Right lobe of liver (tissue), 6 donors: ENCODE results near the gene FGF14. TPM values are rescaled to one million over a fixed set of nuclear protein-coding genes. Genes with fewer than 3 reads are reported as not detected.

ENCODE experiments used
- ATAC-seq, 4 donors: fragments of 200-7000 bp; cut with Tn5 transposase; one replicate each; pipeline ENCODE4 v1.9.1; 2020; ENCODE audit warnings: mild to moderate bottlenecking in 4 of 4, moderate library complexity in 4 of 4
- DNase-seq, 3 donors: peaks; one replicate each; pipeline ENCODE4 v3.0.0-alpha.2; 2020
- H3K27ac ChIP-seq, 3 donors: fragments of 200-600 bp; one replicate each; pipeline ENCODE4 v1.8.0; 2022
- H3K27me3 ChIP-seq, 2 donors: fragments of 200-600 bp; one replicate each; pipeline ENCODE4 v1.8.0; 2022
- H3K36me3 ChIP-seq, 4 donors: fragments of 200-600 bp; sonication (generic) in 1 of 4; one replicate each; pipeline versions ENCODE4 v1.5.1 to v1.8.0; 2017 to 2022; ENCODE audit warnings: control low read depth in 1 of 4
- H3K4me1 ChIP-seq, 4 donors: fragments of 200-600 bp; sonication (generic) in 1 of 4; one replicate each; pipeline versions ENCODE4 v1.5.1 to v1.8.0; 2017 to 2022; ENCODE audit warnings: control low read depth in 1 of 4
- H3K4me3 ChIP-seq, 3 donors: fragments of 200-600 bp; one replicate each; pipeline ENCODE4 v1.8.0; 2022
- H3K9me3 ChIP-seq, 4 donors: fragments of 200-600 bp; sonication (generic) in 1 of 4; one replicate each; pipeline versions ENCODE4 v1.5.1 to v1.8.0; 2017 to 2022; ENCODE audit warnings: control low read depth in 1 of 4
- POLR2A ChIP-seq: fragments of 450-650 bp; IDR thresholded peaks from one replicate; pipeline ENCODE4 v1.6.1; 2017; ENCODE audit warnings: antibody characterized with exemption, mild to moderate bottlenecking
- WGBS: methylation state at CpG from one replicate; pipeline ENCODE4 v1.1.6; 2018; ENCODE audit warnings: low coverage, low lambda C conversion rate; ENCODE audit not compliant: insufficient coverage; ENCODE audit errors: missing lambda C conversion rate; 5-methylcytosine and 5-hydroxymethylcytosine counted together
- intact Hi-C, 2 donors: fragments of 100-400 bp; cut with DNase I; formaldehyde crosslinking; loops; one replicate each; pipeline versions ENCODE4 v1.11.2 to v1.14.1; 2022
- total RNA-seq, 6 experiments: library from RNA; depleted of rRNA in 2 of 6; stranded (reverse); fragments of >200 nt in 2 of 6; fragmentation: NEBNext Ultra II Directional in 3 of 6; extraction: Animal tissue kit (Norgen Biotek cat#: 25700) in 3 of 6; gene quantifications; one replicate each; pipeline versions ENCODE4 v1.1.0 to v1.2.4, GENCODE V29; 2016 to 2023
- TF ChIP-seq, protein P1 (sequence below), 4 donors: fragments of 200-600 bp in 3 of 4; fragments of 450-650 bp in 1 of 4; IDR thresholded peaks; one replicate each; pipeline versions ENCODE4 v1.5.1 to v1.8.0; 2016 to 2022; ENCODE audit warnings: antibody characterized with exemption in 4 of 4, mild to moderate bottlenecking in 2 of 4
- donor health status: DM: no; HTN: yes; CAD: no.
- donor health status: DM: no; HTN: no; CAD: no.
- donor health status: DM: no; HTN: no; CAD: no.
- donor health status: DM: no; HTN: yes; CAD: no.
- donor health status: DM: no; HTN: yes; CAD: no.

Gene FGF14
- total RNA-seq, 6 experiments from 2014 or later = 0.42 to 6.3 (median 1.2) TPM

DNA sequence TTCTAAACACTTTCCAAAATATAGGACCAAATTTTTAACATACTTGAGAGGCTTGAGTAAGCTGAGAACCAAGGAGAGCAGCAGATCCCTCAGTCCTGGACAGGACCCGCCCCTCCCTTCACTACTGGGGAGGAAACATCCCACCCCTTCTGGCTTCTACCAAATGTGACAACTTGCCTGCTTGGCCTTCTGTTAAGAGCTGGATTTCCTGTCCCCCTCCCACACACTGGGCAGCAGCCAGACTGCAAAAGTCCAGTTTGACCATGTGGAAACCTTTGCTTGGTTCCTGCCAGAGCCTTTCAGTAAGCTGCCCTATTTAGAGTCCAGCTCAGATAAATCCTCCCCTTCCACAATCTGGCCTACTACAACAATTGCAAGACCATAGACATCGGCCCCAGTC is 84.3 kb downstream of the FGF14 start:
- intact Hi-C loops = no loop called here
- TF ChIP-seq POLR2A = peak; percentile 48
- TF ChIP-seq, protein P1, sequence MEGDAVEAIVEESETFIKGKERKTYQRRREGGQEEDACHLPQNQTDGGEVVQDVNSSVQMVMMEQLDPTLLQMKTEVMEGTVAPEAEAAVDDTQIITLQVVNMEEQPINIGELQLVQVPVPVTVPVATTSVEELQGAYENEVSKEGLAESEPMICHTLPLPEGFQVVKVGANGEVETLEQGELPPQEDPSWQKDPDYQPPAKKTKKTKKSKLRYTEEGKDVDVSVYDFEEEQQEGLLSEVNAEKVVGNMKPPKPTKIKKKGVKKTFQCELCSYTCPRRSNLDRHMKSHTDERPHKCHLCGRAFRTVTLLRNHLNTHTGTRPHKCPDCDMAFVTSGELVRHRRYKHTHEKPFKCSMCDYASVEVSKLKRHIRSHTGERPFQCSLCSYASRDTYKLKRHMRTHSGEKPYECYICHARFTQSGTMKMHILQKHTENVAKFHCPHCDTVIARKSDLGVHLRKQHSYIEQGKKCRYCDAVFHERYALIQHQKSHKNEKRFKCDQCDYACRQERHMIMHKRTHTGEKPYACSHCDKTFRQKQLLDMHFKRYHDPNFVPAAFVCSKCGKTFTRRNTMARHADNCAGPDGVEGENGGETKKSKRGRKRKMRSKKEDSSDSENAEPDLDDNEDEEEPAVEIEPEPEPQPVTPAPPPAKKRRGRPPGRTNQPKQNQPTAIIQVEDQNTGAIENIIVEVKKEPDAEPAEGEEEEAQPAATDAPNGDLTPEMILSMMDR (IDR thresholded peaks at IDR 0.05) = no peak
- H3K27me3 ChIP-seq = no peaks in the 10 kb centered on the region
- ATAC-seq (peak; percentile 96 to 97 (median 97)), DNase-seq (peak; percentile 76 to 87 (median 76))
- H3K9me3 ChIP-seq = no peaks in the 10 kb centered on the region
- H3K27ac ChIP-seq = peak overlapping the region; percentile 31 to 64 (median 57)
- H3K4me1 ChIP-seq = peaks cover 0 to 11% (median 3%) of the 10 kb centered on the region in 4 donors
- H3K4me3 ChIP-seq = no peak overlapping the region
- H3K36me3 ChIP-seq = no peaks in the 10 kb centered on the region
- 7% methylated on average over 2 of the region's 2 CpGs for WGBS

DNA sequence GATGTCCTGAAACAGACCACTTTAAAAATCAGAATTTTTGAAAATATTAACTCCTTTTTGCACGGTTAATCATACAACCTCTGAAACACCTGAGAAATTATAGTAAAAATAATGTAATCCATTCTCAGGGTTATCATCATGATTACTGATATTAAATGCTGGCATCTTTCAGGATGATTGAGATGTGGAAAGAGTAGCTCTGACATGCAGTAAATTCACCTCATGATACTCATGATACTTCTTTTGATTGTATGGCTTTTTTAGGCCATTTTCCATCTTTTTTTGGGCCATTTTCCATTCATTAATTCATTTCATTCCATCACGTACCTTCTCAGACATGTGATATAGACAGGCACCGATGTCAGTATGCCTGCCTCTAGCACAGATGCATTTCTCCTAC is 85.1 kb downstream of the FGF14 start:
- no peak overlapping the region for H3K27ac ChIP-seq
- peaks cover 0 to 11% (median 3%) of the 10 kb centered on the region in 4 donors for H3K4me1 ChIP-seq
- intact Hi-C loops = no loop called here
- ATAC-seq (no peak), DNase-seq (no peak)
- no peaks in the 10 kb centered on the region for H3K27me3 ChIP-seq
- TF ChIP-seq, protein P1 (IDR thresholded peaks at IDR 0.05) = no peak
- TF ChIP-seq POLR2A = no peak
- no peak overlapping the region for H3K4me3 ChIP-seq
- WGBS = 95% methylated on average over 3 of the region's 3 CpGs
- H3K36me3 ChIP-seq = no peaks in the 10 kb centered on the region
- H3K9me3 ChIP-seq = no peaks in the 10 kb centered on the region

DNA sequence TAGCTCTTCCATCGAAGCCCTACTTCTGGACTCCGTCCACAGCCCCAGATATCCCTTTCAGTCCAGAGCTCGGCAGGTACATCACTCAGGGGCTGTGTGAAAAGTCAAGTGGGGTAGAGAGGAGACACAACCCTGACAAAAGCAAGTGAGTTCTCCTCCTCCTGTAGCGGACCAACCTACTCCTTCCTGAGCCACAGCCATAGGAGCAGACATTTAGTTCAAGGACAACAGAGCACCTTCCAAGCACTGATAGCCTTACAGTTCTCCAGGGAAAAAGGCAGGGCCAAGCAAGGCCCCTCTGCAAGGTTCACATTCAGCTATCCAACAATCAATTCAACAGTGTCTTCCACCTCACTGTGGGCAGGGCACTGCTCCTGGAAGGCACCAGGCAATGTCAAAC is 89.0 kb downstream of the FGF14 start:
- Histone ChIP-seq H3K36me3 (no peaks in the 10 kb centered on the region), H3K27me3 (no peaks in the 10 kb centered on the region), H3K4me1 (peaks cover 0 to 5% (median under 1%) of the 10 kb centered on the region in 4 donors), H3K9me3 (no peaks in the 10 kb centered on the region), H3K4me3 (no peak overlapping the region), H3K27ac (no peak overlapping the region)
- WGBS = 79% methylated on average over 4 of the region's 4 CpGs
- ATAC-seq (no peak), DNase-seq (no peak)
- no peak for TF ChIP-seq POLR2A
- TF ChIP-seq, protein P1 (IDR thresholded peaks at IDR 0.05) = no peak
- intact Hi-C loops = no loop called here

DNA sequence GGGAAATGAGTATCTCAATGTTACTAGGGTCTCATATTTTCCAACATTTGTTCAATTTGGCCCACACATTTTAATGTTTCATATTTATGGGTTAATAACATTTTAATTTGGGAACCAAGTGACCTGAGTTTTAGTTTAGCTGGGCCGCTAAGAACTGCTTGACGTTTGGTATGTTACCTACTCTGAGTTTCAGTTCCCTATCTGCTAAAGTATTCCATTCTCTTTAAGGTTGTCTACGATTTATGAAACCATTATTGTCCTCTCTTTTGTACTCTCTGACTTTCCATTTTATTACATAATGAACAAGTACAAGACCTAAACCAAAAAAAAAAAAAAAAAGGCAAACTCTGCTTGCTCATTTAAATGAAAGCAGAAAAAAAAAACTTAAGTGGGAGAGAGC is 89.9 kb downstream of the FGF14 start:
- H3K27ac ChIP-seq = no peak overlapping the region
- ATAC-seq (no peak), DNase-seq (no peak)

More for the DNA sequence above, 89.9 kb downstream of the FGF14 start:
- no peaks in the 10 kb centered on the region for H3K9me3 ChIP-seq
- intact Hi-C loops = no loop called here
- H3K36me3 ChIP-seq = no peaks in the 10 kb centered on the region
- H3K27me3 ChIP-seq = no peaks in the 10 kb centered on the region
- 70% methylated on average over 3 of the region's 3 CpGs for WGBS
- TF ChIP-seq, protein P1 (IDR thresholded peaks at IDR 0.05) = no peak
- TF ChIP-seq POLR2A = no peak
- H3K4me3 ChIP-seq = no peak overlapping the region
- no peaks in the 10 kb centered on the region for H3K4me1 ChIP-seq
